MCF 10A (cell line): ENCODE measurements around the gene VAC14. TPM values are rescaled to one million over a fixed set of nuclear protein-coding genes. Genes with fewer than 3 reads are reported as not detected.

Source experiments
- BruUV-seq: library from RNA; stranded (reverse); fragments of 400-500 nt; replicated peaks from 2 replicates; lab custom pipeline; 2021; lab: Mats Ljungman, UMichigan
- CTCF ChIA-PET: fragments of 300-600 bp; sonication (Branson Sonifier 250); formaldehyde crosslinking; extraction: SDS; loops from one replicate; lab custom pipeline; 2021; ENCODE audit warnings: antibody characterized with exemption, inconsistent platforms; lab: Yijun Ruan, JAX
- POLR2A ChIA-PET: fragments of 300-600, 350-650 bp; sonication (Branson Sonifier 250); formaldehyde crosslinking; extraction: SDS; loops from one replicate; lab custom pipeline; 2020; ENCODE audit warnings: antibody characterized with exemption, inconsistent platforms; lab: Yijun Ruan, JAX
- DNase-seq: peaks from one replicate; pipeline ENCODE4 v3.0.0-alpha.2; 2018; ENCODE audit not compliant: unreplicated experiment
- H3K27ac Mint-ChIP-seq: one replicate; pipeline ENCODE4 v1.8.0; 2022; ENCODE audit warnings: mild to moderate bottlenecking, low read depth, mixed read lengths; ENCODE audit not compliant: unreplicated experiment
- H3K27me3 Mint-ChIP-seq: one replicate; pipeline ENCODE4 v1.8.0; 2022; ENCODE audit warnings: mixed read lengths; ENCODE audit not compliant: insufficient read depth, unreplicated experiment
- H3K36me3 Mint-ChIP-seq: one replicate; pipeline ENCODE4 v1.8.0; 2022; ENCODE audit warnings: mild to moderate bottlenecking, moderate library complexity, mixed read lengths; ENCODE audit not compliant: insufficient read depth, unreplicated experiment
- H3K4me1 Mint-ChIP-seq: one replicate; pipeline ENCODE4 v1.8.0; 2022; ENCODE audit warnings: mixed read lengths; ENCODE audit not compliant: insufficient read depth, unreplicated experiment
- H3K4me3 Mint-ChIP-seq: one replicate; pipeline ENCODE4 v1.8.0; 2022; ENCODE audit warnings: mild to moderate bottlenecking, moderate library complexity, mixed read lengths; ENCODE audit not compliant: unreplicated experiment
- H3K9me3 Mint-ChIP-seq: one replicate; pipeline ENCODE4 v1.8.0; 2022; ENCODE audit warnings: mixed read lengths; ENCODE audit not compliant: unreplicated experiment
- CTCF ChIP-seq: fragments of 200-600 bp; IDR thresholded peaks from one replicate; pipeline ENCODE4 v1.8.0; 2022; ENCODE audit warnings: antibody characterized with exemption, mild to moderate bottlenecking; ENCODE audit not compliant: unreplicated experiment
- intact Hi-C: fragments of 100-400 bp; cut with micrococcal nuclease; formaldehyde crosslinking; loops from 2 replicates; pipeline ENCODE4 v1.14.1; 2022
- total RNA-seq: library from RNA; stranded (reverse); gene quantifications from 2 replicates; pipeline ENCODE4 v1.2.3, GENCODE V29; 2022

VAC14 gene
- total RNA-seq, 1 experiment from 2014 or later: 25.5 TPM

GRCh38 chr16:70696952-70697593, 103.9 kb downstream of the VAC14 start:
- H3K27me3 Mint-ChIP-seq: no peaks in the 10 kb centered on the region
- CTCF ChIA-PET: interaction anchor here (0.5 to 2.2 kb wide), 4 partner anchors 12 to 137 kb away, joined by 3 to 10 read pairs (median 4); no protein-coding TSS in a partner anchor
- peaks cover 4% of the 10 kb centered on the region for H3K36me3 Mint-ChIP-seq
- H3K9me3 Mint-ChIP-seq: no peaks in the 10 kb centered on the region
- H3K4me3 Mint-ChIP-seq: no peak overlapping the region
- peaks cover 58% of the 10 kb centered on the region for H3K4me1 Mint-ChIP-seq
- no TSS peak for BruUV-seq
- H3K27ac Mint-ChIP-seq: peak overlapping the region; percentile 68
- DNase-seq: no peak
- POLR2A ChIA-PET: interaction anchor here (0.6 to 3.0 kb wide), 3 partner anchors 18 to 111 kb away, joined by 3 to 20 read pairs (median 3); no protein-coding TSS in a partner anchor
- no peak for TF ChIP-seq CTCF
- intact Hi-C loops: no loop called here

GRCh38 chr16:70696355-70696754, 104.6 kb downstream of the VAC14 start:
- POLR2A ChIA-PET: interaction anchor here (0.6 to 3.0 kb wide), 8 partner anchors 9 to 111 kb away, joined by 3 to 20 read pairs (median 4); partner anchors contain the start of gene MTSS2
- Mint-ChIP-seq H3K36me3 (peaks cover 4% of the 10 kb centered on the region), H3K27me3 (no peaks in the 10 kb centered on the region), H3K9me3 (no peaks in the 10 kb centered on the region), H3K27ac (no peak overlapping the region), H3K4me1 (peaks cover 51% of the 10 kb centered on the region), H3K4me3 (no peak overlapping the region)
- CTCF ChIA-PET: interaction anchor here (0.6 to 2.2 kb wide), 7 partner anchors 9 to 74 kb away, joined by 3 to 10 read pairs (median 4); no protein-coding TSS in a partner anchor
- intact Hi-C loops: no loop called here
- no peak for DNase-seq
- BruUV-seq: no TSS peak
- no peak for TF ChIP-seq CTCF

GRCh38 chr16:70695331-70696070, 105.5 kb downstream of the VAC14 start:
- Mint-ChIP-seq H3K4me3 (no peak overlapping the region), H3K9me3 (no peaks in the 10 kb centered on the region), H3K27me3 (no peaks in the 10 kb centered on the region), H3K27ac (no peak overlapping the region), H3K4me1 (peaks cover 52% of the 10 kb centered on the region), H3K36me3 (peaks cover 4% of the 10 kb centered on the region)
- ChIA-PET POLR2A (interaction anchor here (0.7 to 3.0 kb wide), 10 partner anchors 9 to 661 kb away, joined by 3 to 20 read pairs (median 4); partner anchors contain the start of gene MTSS2), CTCF (interaction anchor here (0.8 to 2.2 kb wide), 8 partner anchors 8 to 76 kb away, joined by 3 to 13 read pairs (median 4); no protein-coding TSS in a partner anchor)
- TF ChIP-seq CTCF: no peak
- intact Hi-C loops: loop anchor here (2.0 kb wide), 1 partner anchor 19 kb away; no protein-coding TSS in a partner anchor
- BruUV-seq: no TSS peak
- DNase-seq: no peak

- H3K27ac Mint-ChIP-seq: no peak overlapping the region
- no peaks in the 10 kb centered on the region for H3K9me3 Mint-ChIP-seq
- POLR2A ChIA-PET: interaction anchor here (0.6 to 3.0 kb wide), 6 partner anchors 8 to 106 kb away, joined by 3 to 20 read pairs (median 3); partner anchors contain the start of gene VAC14
- CTCF ChIA-PET: interaction anchor here (0.9 to 1.7 kb wide), 2 partner anchors 74 to 76 kb away, joined by 3 to 13 read pairs; no protein-coding TSS in a partner anchor
- intact Hi-C loops: loop anchor here (2.0 kb wide), 1 partner anchor 20 kb away; no protein-coding TSS in a partner anchor
- BruUV-seq: no TSS peak
- H3K36me3 Mint-ChIP-seq: peaks cover 4% of the 10 kb centered on the region
- no peak for DNase-seq
- TF ChIP-seq CTCF: no peak
- H3K27me3 Mint-ChIP-seq: no peaks in the 10 kb centered on the region
- peaks cover 53% of the 10 kb centered on the region for H3K4me1 Mint-ChIP-seq
- no peak overlapping the region for H3K4me3 Mint-ChIP-seq
Measured at GRCh38 chr16:70694868-70695218, 106.1 kb downstream of the VAC14 start.
